SKM-1 (cell line): ENCODE measurements around the gene CORO2A.
"Not testable (repeated sequence)": the region's sequence is repeated elsewhere in the genome, so short reads cannot be mapped to it uniquely, and the experiment has no call there.

ENCODE experiments used
- DNase-seq: peaks from one replicate; lab custom pipeline; 2025; ENCODE audit not compliant: unreplicated experiment; lab: John Stamatoyannopoulos, UW

Gene CORO2A

DNA sequence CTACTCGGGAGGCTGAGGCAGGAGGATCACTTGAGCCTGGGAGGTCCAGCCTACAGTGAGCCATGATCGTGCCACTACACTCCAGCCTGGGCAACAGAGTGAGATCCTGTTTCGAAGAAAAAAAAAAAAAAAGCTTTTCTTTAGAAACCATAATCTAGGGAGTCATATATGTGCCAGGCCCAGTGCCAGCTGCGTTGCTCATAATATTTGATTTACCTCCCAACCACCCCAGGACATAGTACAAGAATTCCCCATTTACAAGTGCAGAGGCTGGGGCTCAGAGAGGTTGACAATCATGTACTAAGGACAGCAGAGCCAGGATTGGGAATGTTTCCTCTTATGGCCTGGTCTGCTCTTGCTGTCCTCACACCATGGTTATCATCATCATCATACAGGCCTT lies 48.4 kb downstream of the CORO2A start:
- DNase-seq = no peak

DNA sequence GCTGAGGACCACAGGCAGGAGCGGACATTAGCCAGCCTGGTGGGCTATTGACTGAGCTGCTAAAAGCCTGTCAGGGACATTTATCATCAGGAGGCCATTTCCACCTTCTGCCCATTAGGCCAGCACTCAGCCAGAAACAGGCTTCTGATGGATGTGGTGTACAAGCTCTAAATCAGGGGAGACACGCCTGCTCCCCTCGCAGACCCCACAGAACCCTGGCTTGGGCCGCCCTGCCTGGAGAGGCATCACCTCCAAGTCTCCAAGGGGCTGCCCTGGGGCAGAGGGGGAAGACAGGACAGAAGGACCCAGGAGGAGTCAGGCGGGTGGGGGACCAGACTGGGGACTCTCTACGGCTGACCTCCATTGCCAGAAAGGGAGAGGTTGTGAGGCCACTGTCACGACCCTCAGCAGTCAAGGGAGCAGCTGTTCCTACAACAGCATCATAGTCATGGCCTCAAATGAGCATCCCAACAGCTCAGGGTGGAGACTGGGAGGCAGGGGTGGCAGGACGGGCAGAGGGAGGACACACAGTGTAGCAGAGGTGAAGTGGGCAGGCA lies 49.4 kb downstream of the CORO2A start:
- no peak for DNase-seq

DNA sequence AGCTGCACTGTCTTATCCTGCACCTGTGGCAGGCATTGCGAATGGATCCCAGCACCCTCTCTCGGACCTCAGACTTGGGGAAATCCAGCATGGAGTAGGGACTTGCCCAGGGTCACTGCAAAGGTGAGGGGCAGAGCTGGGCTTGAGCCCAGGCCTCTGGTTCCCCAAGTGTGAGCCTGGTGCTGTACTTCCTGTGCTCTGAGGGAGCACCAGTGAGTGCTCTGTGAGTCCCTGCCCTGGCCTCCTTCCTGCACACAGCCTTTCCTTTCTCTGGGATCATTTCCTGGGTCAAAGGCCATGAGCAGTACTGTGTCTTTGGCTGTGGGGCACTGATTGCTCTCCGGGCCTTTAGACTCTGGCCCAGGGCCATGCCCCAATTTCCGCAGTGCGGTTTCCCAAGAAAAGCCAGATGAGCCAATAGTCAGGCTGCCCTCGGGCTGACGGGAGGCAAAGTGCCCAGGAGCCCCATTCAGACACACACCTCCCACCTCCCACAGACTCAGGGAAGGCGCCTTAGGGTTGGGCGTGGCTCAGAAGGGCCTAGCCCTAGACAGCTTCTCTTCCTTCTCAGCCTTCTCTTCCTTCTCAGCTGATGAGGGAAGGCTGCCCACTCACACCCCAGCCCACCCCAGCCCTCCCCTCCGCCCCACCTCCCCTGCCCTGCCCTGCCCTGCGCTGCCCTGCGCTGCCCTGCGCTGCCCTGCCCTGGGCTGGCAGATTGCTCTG lies 50.1 kb downstream of the CORO2A start:
- DNase-seq = no peak

DNA sequence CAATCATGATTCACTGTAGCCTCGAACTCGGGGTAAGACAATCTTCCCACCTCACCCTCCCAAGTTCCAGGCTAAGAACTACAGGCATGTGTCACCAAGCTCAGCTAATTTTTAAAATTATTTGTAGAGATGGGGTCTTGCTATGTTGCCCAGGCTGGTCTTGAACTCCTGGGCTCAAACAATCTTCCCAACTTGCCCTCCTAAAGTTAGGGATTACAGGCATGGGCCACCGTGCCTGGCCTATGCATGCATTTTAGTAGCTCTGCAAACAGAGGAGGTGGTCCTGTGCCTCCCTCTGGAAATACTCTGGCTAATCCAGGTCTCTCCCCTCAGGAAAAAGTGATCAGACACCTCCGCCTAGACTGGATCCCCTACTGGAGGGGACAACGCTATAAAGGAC lies 51.9 kb downstream of the CORO2A start:
- DNase-seq = no peak

DNA sequence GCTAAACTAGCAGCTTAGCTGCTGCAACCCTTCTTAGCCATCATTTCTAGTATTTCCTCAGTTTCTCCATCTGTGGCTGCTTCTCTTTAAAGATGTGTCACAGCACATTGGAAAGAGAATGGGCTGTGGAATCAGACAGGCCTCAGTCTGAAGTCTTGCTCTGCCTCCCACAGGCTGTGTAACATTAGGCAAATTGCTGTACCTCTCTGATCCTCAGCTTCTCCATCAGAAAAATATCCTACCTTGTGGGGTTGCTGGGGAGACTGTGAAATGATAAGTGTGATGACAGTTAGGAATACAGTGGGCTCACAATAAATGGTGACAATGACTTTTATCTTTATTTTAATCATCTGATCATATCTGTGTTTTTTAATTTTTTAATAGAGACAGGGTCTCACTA lies 55.9 kb downstream of the CORO2A start:
- DNase-seq = no peak

DNA sequence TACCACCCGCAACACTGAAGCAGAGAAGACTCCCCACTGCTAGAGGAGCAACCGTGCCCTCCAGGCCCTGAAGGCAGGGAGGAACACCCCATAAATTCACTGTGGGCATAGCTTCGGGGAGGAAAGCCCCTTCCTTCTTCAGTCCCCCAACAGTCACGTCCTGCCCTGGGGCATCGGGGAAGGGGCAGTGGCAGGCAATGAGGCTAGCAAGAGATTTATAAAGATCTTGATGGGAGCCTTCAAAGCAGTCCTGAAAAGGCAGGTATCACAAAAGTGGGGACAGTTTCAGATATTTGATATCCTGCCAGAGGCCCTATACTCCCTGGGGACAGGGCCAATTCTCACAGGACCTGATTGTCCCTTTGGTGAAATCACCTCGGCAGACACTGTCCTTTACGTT lies 56.5 kb downstream of the CORO2A start:
- no peak for DNase-seq

DNA sequence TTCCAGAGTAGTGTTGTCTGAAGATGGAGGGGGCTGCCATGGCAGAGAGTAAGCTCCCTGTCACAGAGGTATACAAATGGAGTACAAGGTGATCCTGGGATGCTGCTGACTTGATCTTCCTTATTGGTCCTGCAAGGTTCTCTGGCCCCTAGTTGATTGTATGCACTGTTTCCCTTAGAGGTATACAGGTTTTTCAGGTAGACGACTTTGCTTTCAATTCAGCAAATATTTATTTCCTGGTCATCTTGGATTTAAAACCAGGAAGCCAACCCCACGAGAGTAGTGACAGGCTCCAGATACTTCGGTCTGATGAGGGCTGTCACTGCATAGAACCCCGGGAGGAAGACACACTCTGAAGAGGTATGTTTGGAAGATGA lies 56.9 kb downstream of the CORO2A start:
- no peak for DNase-seq

DNA sequence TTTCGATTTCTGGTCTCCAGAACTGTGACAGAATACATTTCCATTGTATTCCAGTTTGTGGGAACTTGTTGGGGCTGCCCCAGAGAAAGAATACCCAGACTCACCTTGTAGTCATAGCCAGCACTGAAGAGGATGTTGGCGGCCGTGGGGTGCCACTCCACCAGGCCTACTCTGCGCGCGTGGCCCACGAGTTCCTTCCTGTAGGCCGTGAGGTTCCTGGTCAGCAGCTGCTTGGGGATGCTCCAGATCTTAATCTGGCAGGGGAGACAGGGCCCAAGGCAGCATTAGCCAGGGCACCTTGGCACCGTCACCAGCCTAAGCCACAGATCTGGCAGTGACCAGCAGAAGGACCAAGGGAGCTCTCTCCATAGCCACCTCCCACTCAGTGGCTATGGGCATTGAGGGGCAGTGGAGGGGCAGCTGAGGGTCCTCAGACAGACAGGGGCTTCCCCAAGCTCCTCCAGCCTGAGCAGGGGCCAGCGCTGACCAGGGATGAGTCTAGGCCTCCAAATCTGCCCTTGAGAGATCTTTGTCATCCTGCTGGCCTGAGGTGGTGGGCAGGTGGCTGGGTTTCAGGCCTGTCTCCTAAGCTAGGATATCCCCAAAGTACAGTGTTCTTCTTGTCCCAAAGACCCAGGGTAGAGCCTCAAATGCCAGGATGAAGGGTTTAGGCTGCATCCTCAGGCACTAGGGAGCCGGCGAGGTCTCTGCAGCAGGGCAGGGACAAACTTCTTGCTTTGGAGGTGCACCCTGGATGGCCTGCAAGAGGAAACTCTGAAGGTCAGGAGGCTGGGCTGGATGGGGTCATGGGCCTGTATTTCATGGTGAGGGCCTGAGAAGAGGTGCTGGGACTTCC lies 57.5 kb downstream of the CORO2A start:
- no peak for DNase-seq

DNA sequence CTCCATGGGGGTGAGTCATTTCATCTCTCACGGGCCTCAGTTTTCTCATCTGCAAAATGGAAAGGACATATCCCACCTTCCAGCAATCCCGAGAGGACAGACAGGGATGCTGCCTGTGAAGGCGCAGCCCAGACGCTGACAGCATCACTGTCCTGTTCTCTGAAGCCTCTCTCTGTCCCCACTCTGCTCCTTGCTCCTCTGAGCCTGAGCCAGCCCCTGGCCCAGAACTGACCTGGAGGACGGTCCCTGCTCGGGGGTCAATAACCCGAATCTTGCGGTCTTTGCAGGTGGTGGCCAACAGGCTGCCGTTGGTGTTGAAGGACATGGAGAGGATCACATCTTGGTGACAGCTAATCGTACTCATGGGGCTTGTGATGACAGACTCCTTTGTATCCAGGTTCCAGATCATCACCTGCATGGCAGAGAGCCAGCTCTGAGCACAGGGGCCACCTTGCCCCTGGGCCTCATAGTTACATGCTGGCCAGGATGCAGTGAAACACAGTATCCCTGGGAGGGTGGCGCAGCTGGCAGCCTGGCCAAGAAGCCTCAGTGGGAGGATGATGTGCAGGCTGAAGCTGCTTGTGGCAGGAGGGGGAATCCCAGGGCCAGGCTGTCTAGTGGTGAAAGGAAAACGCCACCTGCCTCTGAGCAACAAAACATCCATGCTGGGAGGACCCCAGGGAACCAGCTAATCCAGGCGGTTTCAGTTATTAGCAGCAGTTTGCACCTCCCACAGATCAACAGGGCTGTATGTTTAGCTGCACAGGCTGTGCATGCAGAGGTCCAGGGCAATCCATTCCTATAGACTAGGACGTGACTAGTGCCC lies 59.4 kb downstream of the CORO2A start:
- DNase-seq = no peak

DNA sequence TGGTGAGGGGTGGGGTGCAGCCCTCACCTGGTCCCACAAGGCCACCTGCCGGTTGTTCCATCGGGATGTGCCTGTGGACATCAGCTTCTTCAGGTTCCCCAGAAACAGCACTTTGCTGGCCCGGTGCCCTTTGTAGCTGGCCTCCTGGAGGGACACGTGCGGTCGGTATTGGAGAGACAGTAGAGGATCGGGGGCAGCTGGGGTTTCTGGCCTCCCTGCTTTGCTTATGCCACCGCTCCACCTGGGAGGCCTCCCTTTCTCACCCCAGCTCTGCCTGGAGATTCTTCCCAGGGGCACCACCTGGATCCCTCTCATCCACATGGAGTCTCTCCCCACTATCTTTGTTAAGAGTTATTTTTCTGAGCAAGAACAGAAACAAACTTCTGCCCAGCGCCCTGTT lies 60.3 kb downstream of the CORO2A start:
- DNase-seq = no peak

DNA sequence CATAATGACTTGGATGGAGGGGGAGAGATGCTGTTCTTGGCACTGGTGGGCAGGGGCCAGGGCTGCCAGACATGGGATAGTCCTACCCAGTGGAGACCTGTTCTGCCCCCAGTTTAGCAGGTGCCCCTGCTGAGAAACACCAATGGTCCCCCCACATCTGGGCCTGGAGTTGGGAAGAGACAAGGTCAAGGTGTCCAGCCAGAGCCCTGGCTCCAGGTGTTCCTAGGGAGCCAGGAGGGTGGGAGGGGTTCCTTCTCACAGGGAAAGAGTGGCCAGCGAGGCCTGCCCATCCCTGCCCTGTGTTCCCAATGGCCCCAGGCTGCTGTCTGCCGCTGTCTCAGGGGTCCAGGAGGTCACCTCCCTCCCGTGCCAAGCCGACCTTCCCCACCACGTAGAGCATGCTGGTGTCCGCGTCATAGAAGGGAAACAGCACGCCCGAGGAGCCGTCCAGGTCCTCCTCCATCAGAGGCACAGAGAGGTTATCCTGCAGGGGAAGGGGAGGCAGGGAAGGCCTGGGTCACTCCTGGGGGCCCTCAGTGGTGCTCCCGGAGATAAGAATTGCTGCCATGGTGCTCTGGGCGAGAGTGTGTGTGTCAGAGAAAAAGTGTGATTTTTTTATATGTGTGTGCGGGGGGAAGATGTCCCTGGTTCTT lies 61.7 kb downstream of the CORO2A start:
- no peak for DNase-seq

DNA sequence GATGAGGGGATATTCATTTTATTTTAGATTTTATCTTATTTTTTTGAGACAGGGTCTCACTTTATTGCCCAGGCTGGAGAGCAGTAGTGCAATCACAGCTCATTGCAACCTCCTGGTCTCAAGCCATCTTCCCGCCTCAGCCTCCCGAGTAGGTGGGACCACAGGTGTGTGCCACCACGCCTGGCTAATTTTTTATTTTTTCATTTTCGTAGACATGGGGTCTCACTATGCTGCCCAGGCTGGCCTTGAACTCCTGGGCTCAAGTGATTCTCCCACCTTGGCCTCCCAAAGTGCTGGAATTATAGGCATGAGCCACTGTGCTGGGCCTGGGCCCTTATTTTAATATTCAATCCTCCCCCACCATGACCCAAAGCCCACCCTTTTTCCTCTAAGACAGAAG lies 62.4 kb downstream of the CORO2A start:
- not testable (repeated sequence) for DNase-seq

DNA sequence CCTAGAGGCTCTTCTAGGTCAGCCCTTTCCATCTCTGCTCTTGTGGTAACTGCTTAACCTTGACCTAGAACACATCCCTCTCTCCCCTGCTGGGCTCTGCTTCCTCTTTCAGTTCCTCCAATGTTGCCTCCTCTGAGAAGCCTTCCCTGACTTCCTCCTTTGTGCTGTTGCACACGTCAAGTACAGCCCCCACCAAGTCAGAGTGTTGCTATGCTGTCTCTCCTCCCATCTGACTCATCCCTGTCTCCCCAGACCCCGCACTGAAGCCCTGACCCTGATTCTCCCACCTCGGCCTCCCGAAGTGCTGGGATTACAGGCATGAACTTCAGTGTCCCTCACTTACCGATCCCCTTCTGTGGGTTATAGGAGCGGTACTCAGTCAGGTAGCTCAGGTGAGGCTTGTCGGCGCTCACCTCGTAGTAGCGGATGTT lies 63.0 kb downstream of the CORO2A start:
- DNase-seq = peak; percentile 60

DNA sequence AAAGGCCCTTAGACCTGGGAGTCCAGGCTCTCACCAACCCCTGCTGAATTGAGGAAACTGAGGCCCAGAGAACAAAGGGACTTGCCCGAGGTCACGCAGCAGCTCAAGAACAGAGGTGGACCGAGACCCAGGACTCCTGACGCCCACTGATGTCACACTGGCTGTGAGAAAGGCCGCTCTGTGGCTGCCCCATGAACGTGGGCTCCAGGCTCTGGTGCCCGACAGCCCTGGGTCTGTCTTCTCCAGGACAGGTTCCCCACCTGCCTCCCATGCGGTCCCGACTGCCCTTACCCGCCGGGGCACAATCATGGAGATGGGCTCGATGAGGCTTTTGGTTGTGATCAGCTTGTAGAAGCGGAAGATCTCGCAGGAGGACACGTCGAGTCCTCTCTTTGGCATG lies 64.1 kb downstream of the CORO2A start:
- no peak for DNase-seq

DNA sequence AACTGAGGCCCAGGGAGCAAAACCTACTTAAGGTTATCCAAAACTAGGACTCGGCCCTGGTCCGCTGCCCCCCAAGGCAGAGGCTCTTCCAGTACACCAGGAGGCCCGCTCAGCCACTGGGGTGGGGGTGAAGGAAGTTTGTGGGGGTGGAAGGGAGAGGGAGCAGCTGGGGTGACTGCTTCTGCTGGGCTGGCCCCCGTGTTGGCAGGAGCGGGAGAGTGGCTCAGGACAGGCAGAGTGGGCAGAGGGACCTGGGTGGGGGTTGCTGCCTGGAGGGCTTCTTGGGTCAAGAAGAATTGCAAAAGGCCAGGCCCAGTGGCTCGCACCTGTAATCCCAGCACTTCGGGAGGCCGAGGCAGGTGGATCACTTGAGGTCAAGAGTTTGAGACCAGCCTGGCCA lies 65.2 kb downstream of the CORO2A start:
- DNase-seq = no peak

DNA sequence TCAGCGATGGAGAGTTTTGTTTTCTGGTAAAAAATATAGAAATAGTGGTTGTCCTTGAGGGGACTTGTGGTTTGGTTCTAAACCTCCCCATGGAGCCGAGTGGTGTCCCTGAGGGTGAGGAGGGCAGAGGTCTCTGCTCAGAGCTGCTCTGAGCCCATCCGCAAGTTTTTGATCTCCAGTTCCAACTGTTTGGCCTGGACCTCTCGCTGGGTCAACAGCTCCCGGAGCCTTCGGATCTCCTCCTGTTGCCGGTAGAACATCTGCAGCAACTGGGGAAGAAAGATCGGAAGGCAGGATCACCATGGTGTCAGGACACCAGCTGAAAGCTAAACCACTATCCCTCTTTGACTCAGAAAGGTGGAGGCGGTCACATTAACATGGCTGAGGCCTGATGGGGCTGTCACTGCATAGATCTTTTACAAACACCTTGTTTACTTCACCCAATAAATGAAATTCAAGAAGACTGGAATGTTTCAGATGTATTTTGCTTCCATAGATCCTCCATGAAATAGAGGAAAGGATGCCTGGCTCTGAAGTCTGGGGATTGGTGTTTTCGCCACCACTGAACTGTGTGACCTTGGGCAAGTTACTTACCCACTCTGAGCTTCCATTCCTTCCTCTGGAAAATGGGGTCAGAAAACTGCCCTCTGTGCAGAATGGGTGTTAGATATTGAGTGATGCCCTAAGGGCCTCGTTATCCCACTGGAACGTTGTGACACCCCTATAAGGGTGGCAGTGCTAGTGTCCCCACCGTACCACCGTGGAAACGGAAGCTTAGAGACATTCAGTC lies 67.6 kb downstream of the CORO2A start:
- no peak for DNase-seq

DNA sequence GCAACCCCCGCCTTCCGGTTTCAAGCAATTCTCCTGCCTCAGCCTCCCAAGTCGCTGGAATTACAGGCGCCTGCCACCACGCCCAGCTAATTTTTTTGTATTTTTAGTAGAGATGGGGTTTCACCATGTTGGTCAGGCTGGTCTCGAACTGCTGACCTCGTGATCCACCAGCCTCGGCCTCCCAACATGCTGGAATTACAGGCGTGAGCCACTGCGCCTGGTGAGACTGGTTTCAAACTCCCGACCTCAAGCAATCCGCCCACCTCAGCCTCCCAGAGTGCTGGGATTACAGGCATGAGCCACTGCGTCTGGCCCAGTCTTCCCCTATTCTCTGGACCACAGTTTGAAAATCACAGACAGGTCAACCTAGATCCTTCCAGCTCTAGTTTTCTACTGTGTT lies 68.3 kb downstream of the CORO2A start:
- DNase-seq = not testable (repeated sequence)

DNA sequence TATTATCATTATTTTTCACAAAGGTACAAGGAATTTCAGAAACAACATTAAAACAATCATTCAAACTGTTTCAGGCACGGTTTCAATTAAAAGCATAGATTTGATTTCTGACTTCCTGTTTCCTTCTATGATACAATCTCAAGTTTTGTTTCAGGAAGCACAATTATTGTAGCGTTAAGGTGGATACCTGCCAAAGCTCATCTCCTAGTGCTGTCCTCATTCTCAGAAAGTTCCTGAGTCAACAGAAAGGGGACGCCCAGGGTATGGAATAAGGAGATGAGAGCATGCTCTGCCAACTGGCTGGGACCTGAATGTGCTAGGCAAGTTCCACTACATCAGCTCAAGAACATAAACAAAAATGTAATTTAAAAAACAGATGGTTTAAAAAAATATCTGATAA lies 71.4 kb downstream of the CORO2A start:
- no peak for DNase-seq

DNA sequence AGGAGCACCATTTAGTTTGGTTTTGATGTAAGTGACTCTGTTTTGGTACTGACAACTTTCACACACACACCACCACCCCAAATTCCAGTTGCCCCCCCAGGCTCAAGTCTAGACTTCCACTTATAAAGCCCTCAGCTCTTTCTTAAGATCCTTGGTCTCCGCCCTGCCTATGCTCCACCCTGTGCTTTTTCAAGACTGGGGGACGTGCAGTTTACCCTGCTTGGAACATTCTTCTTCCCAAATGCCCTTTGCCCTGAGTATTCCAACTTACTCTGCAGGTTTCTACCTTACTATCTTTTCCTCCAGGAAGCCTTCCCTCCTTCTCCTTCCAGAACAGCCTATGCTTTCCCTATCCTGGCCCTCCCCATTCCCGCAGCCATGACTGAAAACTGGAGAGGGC lies 72.0 kb downstream of the CORO2A start:
- DNase-seq = no peak
